Naive B cell (primary cell): ENCODE measurements around the gene ATP2C1. TPM values are rescaled to one million over a fixed set of nuclear protein-coding genes. Genes with fewer than 3 reads are reported as not detected.

Experiments
- ATAC-seq, 2 donors: fragments of 150-1000 bp; cut with Tn5 transposase; 2 replicates each; pipeline ENCODE4 v1.10.0; 2021; ENCODE audit warnings: low read depth in 2 of 2, mild to moderate bottlenecking in 2 of 2, moderate library complexity in 2 of 2
- DNase-seq: peaks from one replicate; pipeline ENCODE4 v3.0.0; 2022
- H3K27ac Mint-ChIP-seq, 6 donors: one replicate each; pipeline ENCODE4 v1.8.0; 2020 to 2022; ENCODE audit warnings: mild to moderate bottlenecking in 6 of 6, mixed read lengths in 6 of 6, moderate library complexity in 5 of 6, inconsistent platforms in 2 of 6
- H3K27me3 Mint-ChIP-seq, 3 donors: one replicate each; pipeline ENCODE4 v1.8.0; 2021 to 2022; ENCODE audit warnings: mixed read lengths in 3 of 3, mild to moderate bottlenecking in 1 of 3
- H3K36me3 Mint-ChIP-seq, 2 donors: one replicate each; pipeline ENCODE4 v1.8.0; 2020 to 2022; ENCODE audit warnings: mixed read lengths in 2 of 2, inconsistent platforms in 1 of 2, mild to moderate bottlenecking in 1 of 2
- H3K4me1 Mint-ChIP-seq, 3 donors: one replicate each; pipeline ENCODE4 v1.8.0; 2020 to 2022; ENCODE audit warnings: mixed read lengths in 3 of 3, inconsistent platforms in 1 of 3, mild to moderate bottlenecking in 1 of 3, moderate library complexity in 1 of 3
- H3K4me3 Mint-ChIP-seq, 8 donors: one replicate each; pipeline ENCODE4 v1.8.0; 2020 to 2022; ENCODE audit warnings: mild to moderate bottlenecking in 8 of 8, mixed read lengths in 8 of 8, moderate library complexity in 8 of 8, inconsistent platforms in 2 of 8
- H3K9me3 Mint-ChIP-seq, 7 donors: one replicate each; pipeline ENCODE4 v1.8.0; 2020 to 2022; ENCODE audit warnings: mixed read lengths in 7 of 7, mild to moderate bottlenecking in 5 of 7, inconsistent platforms in 2 of 7, moderate library complexity in 1 of 7
- polyA plus RNA-seq, 6 donors: library from polyadenylated mRNA; unstranded; fragments of 300-500 nt; fragmentation: Illumina TruSeq; gene quantifications; one replicate each; pipeline ENCODE4 v1.2.3, GENCODE V29; 2021; ENCODE audit warnings: low read depth in 6 of 6

ATP2C1 gene
- polyA plus RNA-seq, 6 donors from 2014 or later: 8.6 to 17.5 (median 12.7) TPM

GRCh38 chr3:130990282-130990681 lies 96.4 kb downstream of the ATP2C1 start:
- DNase-seq: no peak
- no peaks in the 10 kb centered on the region for H3K9me3 Mint-ChIP-seq
- ATAC-seq: no peak
- peaks cover 0 to 7% (median 0%) of the 10 kb centered on the region in 3 donors for H3K4me1 Mint-ChIP-seq
- peak overlapping the region in 1 of 8 donors; percentile 10 for H3K4me3 Mint-ChIP-seq
- peak overlapping the region in 3 of 6 donors; percentile 16 to 60 (median 17) for H3K27ac Mint-ChIP-seq
- H3K36me3 Mint-ChIP-seq: peaks cover 17 to 19% of the 10 kb centered on the region in 2 donors
- H3K27me3 Mint-ChIP-seq: no peaks in the 10 kb centered on the region

GRCh38 chr3:130991126-130991525 lies 97.2 kb downstream of the ATP2C1 start:
- DNase-seq: no peak
- Mint-ChIP-seq H3K36me3 (peaks cover 13 to 19% of the 10 kb centered on the region in 2 donors), H3K27ac (no peak overlapping the region), H3K9me3 (no peaks in the 10 kb centered on the region), H3K27me3 (no peaks in the 10 kb centered on the region), H3K4me3 (no peak overlapping the region), H3K4me1 (peaks cover 0 to 7% (median 0%) of the 10 kb centered on the region in 3 donors)
- no peak for ATAC-seq

GRCh38 chr3:130992344-130992743 lies 98.5 kb downstream of the ATP2C1 start:
- no peak for DNase-seq
- peaks cover 0 to 7% (median 0%) of the 10 kb centered on the region in 3 donors for H3K4me1 Mint-ChIP-seq
- peaks cover 12 to 19% of the 10 kb centered on the region in 2 donors for H3K36me3 Mint-ChIP-seq
- no peaks in the 10 kb centered on the region for H3K27me3 Mint-ChIP-seq
- no peak for ATAC-seq
- peak overlapping the region in 1 of 6 donors; percentile 86 for H3K27ac Mint-ChIP-seq
- no peak overlapping the region for H3K4me3 Mint-ChIP-seq
- no peaks in the 10 kb centered on the region for H3K9me3 Mint-ChIP-seq

- Mint-ChIP-seq H3K4me1 (no peaks in the 10 kb centered on the region), H3K4me3 (no peak overlapping the region), H3K9me3 (no peaks in the 10 kb centered on the region), H3K27me3 (no peaks in the 10 kb centered on the region), H3K27ac (no peak overlapping the region), H3K36me3 (peaks cover 0 to 10% of the 10 kb centered on the region in 2 donors)
- ATAC-seq (no peak), DNase-seq (no peak)
Observed at GRCh38 chr3:130997289-130997688, 103.4 kb downstream of the ATP2C1 start.

- Mint-ChIP-seq H3K36me3 (peaks cover 0 to 14% of the 10 kb centered on the region in 2 donors), H3K27ac (peak overlapping the region in 1 of 6 donors; percentile 31), H3K4me3 (peak overlapping the region in 1 of 8 donors; percentile 25), H3K27me3 (no peaks in the 10 kb centered on the region), H3K9me3 (no peaks in the 10 kb centered on the region), H3K4me1 (no peaks in the 10 kb centered on the region)
- ATAC-seq (no peak), DNase-seq (no peak)
Observed at GRCh38 chr3:131001071-131001470, 107.2 kb downstream of the ATP2C1 start.

- no peaks in the 10 kb centered on the region for H3K9me3 Mint-ChIP-seq
- no peaks in the 10 kb centered on the region for H3K27me3 Mint-ChIP-seq
- DNase-seq (no peak), ATAC-seq (no peak)
- no peak overlapping the region for H3K4me3 Mint-ChIP-seq
- peak overlapping the region in 1 of 6 donors; percentile 84 for H3K27ac Mint-ChIP-seq
- H3K36me3 Mint-ChIP-seq: peaks cover 0 to 19% of the 10 kb centered on the region in 2 donors
- peaks cover 5 to 6% (median 6%) of the 10 kb centered on the region in 3 donors for H3K4me1 Mint-ChIP-seq
Observed at GRCh38 chr3:131004603-131005002, 110.7 kb downstream of the ATP2C1 start.

GRCh38 chr3:131007256-131007655 lies 113.4 kb downstream of the ATP2C1 start:
- no peak for ATAC-seq
- H3K36me3 Mint-ChIP-seq: peaks cover 9 to 20% of the 10 kb centered on the region in 2 donors
- H3K4me1 Mint-ChIP-seq: peaks cover 6 to 10% (median 6%) of the 10 kb centered on the region in 3 donors
- H3K9me3 Mint-ChIP-seq: no peaks in the 10 kb centered on the region
- no peak overlapping the region for H3K27ac Mint-ChIP-seq
- no peaks in the 10 kb centered on the region for H3K27me3 Mint-ChIP-seq
- H3K4me3 Mint-ChIP-seq: no peak overlapping the region
- no peak for DNase-seq

- Mint-ChIP-seq H3K9me3 (no peaks in the 10 kb centered on the region), H3K4me3 (no peak overlapping the region), H3K27ac (no peak overlapping the region), H3K4me1 (peaks cover 6 to 10% (median 6%) of the 10 kb centered on the region in 3 donors), H3K36me3 (peaks cover 9 to 21% of the 10 kb centered on the region in 2 donors), H3K27me3 (no peaks in the 10 kb centered on the region)
- DNase-seq (no peak), ATAC-seq (no peak)
Observed at GRCh38 chr3:131007782-131008181, 113.9 kb downstream of the ATP2C1 start.

GRCh38 chr3:131008326-131008725 lies 114.4 kb downstream of the ATP2C1 start:
- ATAC-seq (no peak), DNase-seq (no peak)
- H3K27ac Mint-ChIP-seq: peak overlapping the region in 1 of 6 donors; percentile 85
- no peaks in the 10 kb centered on the region for H3K27me3 Mint-ChIP-seq
- H3K36me3 Mint-ChIP-seq: peaks cover 9 to 26% of the 10 kb centered on the region in 2 donors
- no peak overlapping the region for H3K4me3 Mint-ChIP-seq
- peaks cover 6 to 10% (median 6%) of the 10 kb centered on the region in 3 donors for H3K4me1 Mint-ChIP-seq
- no peaks in the 10 kb centered on the region for H3K9me3 Mint-ChIP-seq

GRCh38 chr3:131009698-131010097 lies 115.8 kb downstream of the ATP2C1 start:
- H3K9me3 Mint-ChIP-seq: no peaks in the 10 kb centered on the region
- H3K27me3 Mint-ChIP-seq: no peaks in the 10 kb centered on the region
- H3K27ac Mint-ChIP-seq: peak overlapping the region in 2 of 6 donors; percentile 24 to 47
- H3K4me1 Mint-ChIP-seq: peaks cover 6 to 10% (median 6%) of the 10 kb centered on the region in 3 donors
- ATAC-seq: no peak
- no peak for DNase-seq
- H3K4me3 Mint-ChIP-seq: no peak overlapping the region
- peaks cover 9 to 28% of the 10 kb centered on the region in 2 donors for H3K36me3 Mint-ChIP-seq

GRCh38 chr3:131018970-131019369 lies 125.1 kb downstream of the ATP2C1 start:
- ATAC-seq (no peak), DNase-seq (no peak)
- Mint-ChIP-seq H3K4me1 (peaks cover 30 to 33% (median 31%) of the 10 kb centered on the region in 3 donors), H3K9me3 (no peaks in the 10 kb centered on the region), H3K4me3 (no peak overlapping the region), H3K27me3 (no peaks in the 10 kb centered on the region), H3K27ac (no peak overlapping the region), H3K36me3 (peaks cover 5 to 15% of the 10 kb centered on the region in 2 donors)

- DNase-seq (peak; percentile 30), ATAC-seq (peak; percentile 93 to 97)
- Mint-ChIP-seq H3K36me3 (peaks cover 16 to 22% of the 10 kb centered on the region in 2 donors), H3K9me3 (peaks cover 0 to 2% (median 0%) of the 10 kb centered on the region in 7 donors), H3K27me3 (no peaks in the 10 kb centered on the region), H3K27ac (peak overlapping the region in 3 of 6 donors; percentile 52 to 85 (median 80)), H3K4me3 (peak overlapping the region in 5 of 8 donors; percentile 3 to 70 (median 24)), H3K4me1 (peaks cover 40 to 43% (median 42%) of the 10 kb centered on the region in 3 donors)
Observed at GRCh38 chr3:131020122-131020693, 126.3 kb downstream of the ATP2C1 start.

- no peak for DNase-seq
- H3K36me3 Mint-ChIP-seq: peaks cover 11 to 16% of the 10 kb centered on the region in 2 donors
- H3K9me3 Mint-ChIP-seq: peaks cover 0 to 2% (median 0%) of the 10 kb centered on the region in 7 donors
- peaks cover 49 to 56% (median 49%) of the 10 kb centered on the region in 3 donors for H3K4me1 Mint-ChIP-seq
- peak overlapping the region; percentile 84 to 98 (median 94) for H3K4me3 Mint-ChIP-seq
- no peaks in the 10 kb centered on the region for H3K27me3 Mint-ChIP-seq
- no peak for ATAC-seq
- H3K27ac Mint-ChIP-seq: peak overlapping the region; percentile 97 to 99 (median 97)
Observed at GRCh38 chr3:131025539-131025938, 131.7 kb downstream of the ATP2C1 start.
